MG63 (cell line): Measurements from ENCODE around the gene PIGC. TPM values are rescaled to one million over a fixed set of nuclear protein-coding genes. Genes with fewer than 3 reads are reported as not detected.

ENCODE experiments used
- DNase-seq: peaks from one replicate; pipeline ENCODE4 v3.0.0-alpha.2; 2020
- H3K27me3 ChIP-seq: fragments of 250-450 bp; sonication (Bioruptor Pico); 2 replicates; pipeline ENCODE4 v1.5.1; 2020; ENCODE audit warnings: mild to moderate bottlenecking, moderate library complexity
- H3K36me3 ChIP-seq: fragments of 250-450 bp; sonication (Bioruptor Pico); 2 replicates; pipeline ENCODE4 v1.5.1; 2020; ENCODE audit warnings: mild to moderate bottlenecking, moderate library complexity
- H3K4me3 ChIP-seq: fragments of 250-450 bp; sonication (Bioruptor Pico); 2 replicates; pipeline ENCODE4 v1.5.1; 2020; ENCODE audit warnings: mild to moderate bottlenecking, moderate library complexity
- H3K9me3 ChIP-seq: fragments of 250-450 bp; sonication (Bioruptor Pico); 2 replicates; pipeline ENCODE4 v1.5.1; 2020; ENCODE audit warnings: mild to moderate bottlenecking, moderate library complexity
- total RNA-seq: library from RNA; depleted of rRNA; stranded (reverse); fragments of >200 nt; shearing (Covaris generic); gene quantifications from 2 replicates; pipeline ENCODE4 v1.2.3, GENCODE V29; 2014; ENCODE audit warnings: low replicate concordance; rRNA removed

The PIGC gene
- total RNA-seq: 19.6 and 30.6 TPM in 2 replicates

DNA sequence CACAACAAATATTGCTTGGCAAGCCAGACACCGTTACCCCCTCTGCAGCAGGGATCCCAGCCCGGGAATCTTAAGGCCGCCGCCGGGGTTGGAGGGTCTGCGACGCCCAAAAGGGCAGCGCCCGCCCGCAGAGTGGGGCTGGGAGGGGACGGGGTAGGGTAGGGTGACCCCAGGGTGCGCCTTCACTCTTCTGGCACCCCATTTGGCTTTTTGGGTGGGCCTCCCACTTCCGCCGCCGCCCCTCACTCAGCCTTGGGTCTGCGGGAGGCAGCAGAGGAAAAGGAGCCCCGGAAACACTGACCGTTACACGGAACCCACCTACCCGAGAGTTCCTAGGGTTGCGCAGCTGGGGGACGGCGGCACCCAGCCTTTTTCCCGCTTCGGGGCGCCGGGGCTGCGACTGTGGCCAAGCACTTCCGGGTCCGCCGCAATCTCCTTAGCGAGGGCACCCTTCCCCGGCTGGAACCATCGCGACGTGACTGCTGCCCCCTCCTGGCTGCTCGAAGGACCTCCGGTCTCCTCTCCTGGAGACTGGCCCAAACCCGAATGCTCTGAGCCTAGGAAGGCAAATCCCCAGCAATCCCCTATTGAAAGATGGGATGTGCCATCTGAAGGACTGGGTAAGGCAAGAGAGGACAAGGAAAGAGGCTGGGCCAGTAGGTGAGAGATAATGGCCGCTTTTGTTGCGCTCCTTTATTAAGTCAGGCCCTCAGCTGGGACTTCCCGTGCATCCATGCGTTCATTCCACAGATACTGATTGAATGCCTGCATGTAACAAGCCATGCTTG is at the start of gene PIGC:
Gene PIGC, minus strand, starts transcription at position 404 of the 788 bp plus-strand sequence. CDS start 1,447 bp downstream, outside the sequence.
- peaks cover 11% of the 10 kb centered on the region for H3K36me3 ChIP-seq
- no peaks in the 10 kb centered on the region for H3K27me3 ChIP-seq
- peak; percentile 90 for DNase-seq
- peak within 1 kb of the TSS; percentile 90 for H3K4me3 ChIP-seq
- no peaks in the 10 kb centered on the region for H3K9me3 ChIP-seq

- Histone ChIP-seq H3K9me3 (no peaks in the 10 kb centered on the region), H3K27me3 (peaks cover 12% of the 10 kb centered on the region), H3K4me3 (no peak overlapping the region), H3K36me3 (no peaks in the 10 kb centered on the region)
- DNase-seq: no peak
Observed at GRCh38 chr1:172492421-172492820, 48.6 kb upstream of the PIGC start.

DNA sequence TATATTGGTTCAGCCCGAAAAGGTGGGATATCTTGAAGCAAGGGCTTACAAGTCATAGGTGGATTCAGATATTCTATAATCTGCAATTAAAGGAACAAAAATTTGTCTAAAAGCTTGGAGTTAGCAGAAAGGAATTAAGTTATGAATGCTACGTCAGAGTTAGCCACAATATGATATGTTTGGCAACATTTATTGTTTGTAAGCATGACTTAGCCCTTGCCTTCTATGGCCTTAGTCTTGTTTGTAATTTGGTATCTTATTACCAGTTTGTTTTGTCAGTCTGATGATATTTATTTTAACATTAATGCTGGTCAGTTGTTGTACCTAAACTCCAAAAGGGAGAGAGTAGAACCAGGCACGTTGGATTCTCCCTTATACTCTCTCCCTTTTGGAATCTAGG is 46.0 kb upstream of the PIGC start:
- no peak for DNase-seq
- H3K36me3 ChIP-seq: no peaks in the 10 kb centered on the region
- peaks cover 25% of the 10 kb centered on the region for H3K27me3 ChIP-seq
- no peaks in the 10 kb centered on the region for H3K9me3 ChIP-seq
- no peak overlapping the region for H3K4me3 ChIP-seq

- DNase-seq: no peak
- Histone ChIP-seq H3K9me3 (no peaks in the 10 kb centered on the region), H3K27me3 (peaks cover 35% of the 10 kb centered on the region), H3K4me3 (no peak overlapping the region), H3K36me3 (no peaks in the 10 kb centered on the region)
Observed at GRCh38 chr1:172488393-172488792, 44.5 kb upstream of the PIGC start.

GRCh38 chr1:172487550-172487949 is 43.7 kb upstream of the PIGC start:
- DNase-seq: no peak
- H3K4me3 ChIP-seq: no peak overlapping the region
- H3K27me3 ChIP-seq: peaks cover 35% of the 10 kb centered on the region

GRCh38 chr1:172486805-172487454 is 43.1 kb upstream of the PIGC start:
- Histone ChIP-seq H3K9me3 (no peaks in the 10 kb centered on the region), H3K4me3 (no peak overlapping the region), H3K36me3 (no peaks in the 10 kb centered on the region), H3K27me3 (peaks cover 35% of the 10 kb centered on the region)
- DNase-seq: no peak

More at GRCh38 chr1:172487550-172487949, 43.7 kb upstream of the PIGC start:
- H3K9me3 ChIP-seq: no peaks in the 10 kb centered on the region
- no peaks in the 10 kb centered on the region for H3K36me3 ChIP-seq

GRCh38 chr1:172485626-172486025 is 41.8 kb upstream of the PIGC start:
- H3K36me3 ChIP-seq: no peaks in the 10 kb centered on the region
- no peaks in the 10 kb centered on the region for H3K9me3 ChIP-seq
- DNase-seq: no peak
- H3K27me3 ChIP-seq: peaks cover 35% of the 10 kb centered on the region
- H3K4me3 ChIP-seq: no peak overlapping the region

DNA sequence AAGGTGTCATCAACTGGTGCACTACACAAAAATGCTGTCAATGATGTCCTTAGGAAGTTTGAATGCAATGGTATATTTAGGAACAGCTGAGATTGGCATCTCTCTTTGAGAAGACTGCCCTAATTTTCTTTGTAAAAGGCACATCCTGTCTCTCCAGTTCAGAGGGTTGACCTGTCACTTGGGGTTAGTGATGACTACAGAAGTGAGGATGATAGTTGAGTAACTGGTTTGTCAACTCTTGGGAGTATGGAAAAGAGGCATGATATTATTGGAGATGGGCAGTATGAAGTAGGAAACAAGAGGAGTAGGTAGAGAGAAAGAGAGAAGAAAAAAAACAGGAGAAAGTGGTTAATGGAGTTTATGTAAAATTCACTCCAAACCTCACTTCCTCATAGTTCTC is 40.4 kb upstream of the PIGC start:
- Histone ChIP-seq H3K36me3 (no peaks in the 10 kb centered on the region), H3K27me3 (peaks cover 35% of the 10 kb centered on the region), H3K4me3 (no peak overlapping the region), H3K9me3 (no peaks in the 10 kb centered on the region)
- DNase-seq: no peak

- Histone ChIP-seq H3K27me3 (peaks cover 33% of the 10 kb centered on the region), H3K36me3 (no peaks in the 10 kb centered on the region), H3K4me3 (no peak overlapping the region), H3K9me3 (no peaks in the 10 kb centered on the region)
- no peak for DNase-seq
Observed at GRCh38 chr1:172483448-172483847, 39.6 kb upstream of the PIGC start.

GRCh38 chr1:172482044-172482443 is 38.2 kb upstream of the PIGC start:
- H3K4me3 ChIP-seq: no peak overlapping the region
- H3K9me3 ChIP-seq: no peaks in the 10 kb centered on the region
- H3K27me3 ChIP-seq: peaks cover 19% of the 10 kb centered on the region
- DNase-seq: no peak
- no peaks in the 10 kb centered on the region for H3K36me3 ChIP-seq

DNA sequence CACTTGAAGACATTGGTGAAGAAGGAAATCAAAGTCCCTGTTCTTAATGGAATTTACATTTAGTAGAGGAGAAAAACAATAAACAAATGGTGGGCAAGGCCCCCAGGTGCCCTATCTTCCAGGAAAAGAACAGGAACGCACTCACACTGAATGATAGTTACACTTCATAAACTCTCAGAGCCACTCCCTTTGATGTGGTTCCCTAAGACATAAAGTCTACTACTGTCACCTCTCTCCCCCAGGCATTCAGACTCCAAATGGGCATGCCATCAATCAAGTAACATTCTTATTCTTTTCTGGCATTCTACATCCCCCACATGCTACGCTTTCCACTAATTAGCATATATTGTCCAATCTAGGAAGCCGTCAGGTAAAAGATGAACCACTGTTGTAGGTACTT is 36.6 kb upstream of the PIGC start:
- Histone ChIP-seq H3K27me3 (peaks cover 11% of the 10 kb centered on the region), H3K36me3 (no peaks in the 10 kb centered on the region), H3K9me3 (no peaks in the 10 kb centered on the region), H3K4me3 (no peak overlapping the region)
- DNase-seq: no peak

DNA sequence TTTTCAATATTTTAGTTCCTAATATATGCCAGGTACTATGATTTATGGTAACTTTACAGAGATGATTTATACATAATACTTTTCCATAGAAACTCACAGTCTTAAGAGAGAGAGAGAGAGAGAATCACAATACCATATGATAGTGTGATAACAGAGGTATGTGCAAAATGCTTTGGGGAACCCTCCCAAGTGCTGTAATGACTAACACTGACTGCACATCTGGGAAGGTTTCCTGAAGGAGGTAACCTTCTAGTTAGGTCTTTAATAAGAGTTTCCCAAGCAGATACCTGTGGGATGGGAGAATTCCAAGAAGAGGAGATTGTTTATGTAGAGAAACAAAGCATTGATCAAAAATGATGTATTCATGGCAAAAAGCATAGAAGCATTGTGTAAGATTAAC is 34.6 kb upstream of the PIGC start:
- no peak for DNase-seq
- H3K27me3 ChIP-seq: peaks cover 3% of the 10 kb centered on the region; the same call in 1 of the 2 replicates
- H3K36me3 ChIP-seq: no peaks in the 10 kb centered on the region
- H3K9me3 ChIP-seq: no peaks in the 10 kb centered on the region
- no peak overlapping the region for H3K4me3 ChIP-seq

- no peak for DNase-seq
- no peaks in the 10 kb centered on the region for H3K9me3 ChIP-seq
- H3K36me3 ChIP-seq: no peaks in the 10 kb centered on the region
- peaks cover 3% of the 10 kb centered on the region for H3K27me3 ChIP-seq
- H3K4me3 ChIP-seq: no peak overlapping the region
Observed at GRCh38 chr1:172477741-172478140, 33.9 kb upstream of the PIGC start.

DNA sequence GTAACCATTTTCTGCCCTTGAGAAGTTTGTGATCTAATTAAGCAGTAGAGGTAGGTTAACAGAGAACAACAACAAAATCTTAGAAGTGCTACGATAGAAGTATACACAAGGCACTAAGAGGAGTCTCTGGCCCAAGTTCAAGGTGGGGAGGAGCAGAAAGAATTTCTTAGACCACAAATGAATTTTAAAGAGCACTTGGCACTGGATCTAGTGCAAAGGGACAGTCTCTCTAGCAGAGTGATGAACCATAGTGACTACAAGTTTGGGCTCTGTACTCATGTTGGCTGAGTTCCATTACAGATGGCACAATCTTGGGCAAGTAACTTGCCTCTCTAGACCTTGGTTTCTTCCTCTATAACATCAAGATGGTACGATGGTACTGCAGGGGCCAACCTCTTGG is 33.3 kb upstream of the PIGC start:
- Histone ChIP-seq H3K9me3 (no peaks in the 10 kb centered on the region), H3K4me3 (no peak overlapping the region), H3K27me3 (peaks cover 3% of the 10 kb centered on the region), H3K36me3 (no peaks in the 10 kb centered on the region)
- no peak for DNase-seq

DNA sequence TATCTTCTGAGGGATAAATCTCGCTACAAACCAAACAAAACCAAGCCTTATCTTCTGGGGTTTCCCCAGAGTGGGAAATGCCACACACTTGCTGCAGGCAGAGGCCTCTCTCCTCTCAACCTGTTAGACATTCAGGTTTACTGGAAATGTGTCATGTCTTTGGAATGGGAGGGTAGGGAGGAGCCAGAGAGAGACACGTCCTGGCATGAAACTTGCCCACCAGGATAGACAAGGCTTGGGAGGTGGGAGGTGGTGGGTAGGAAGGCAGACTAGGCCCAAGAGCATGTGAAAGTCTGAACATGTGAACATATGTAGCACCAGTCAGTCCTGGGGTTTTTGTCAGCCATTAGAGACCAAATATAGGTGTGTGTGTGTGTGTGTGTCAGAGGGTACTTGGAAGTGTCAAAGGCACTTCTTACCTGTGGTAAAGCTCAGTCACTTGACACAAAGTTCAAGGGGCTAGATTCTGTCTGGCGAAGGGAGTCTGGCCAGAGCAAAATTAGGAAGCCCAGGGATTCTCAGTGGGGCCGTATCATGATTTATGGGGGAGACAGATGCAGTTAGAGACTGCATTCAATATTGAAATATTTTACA is 32.4 kb upstream of the PIGC start:
- Histone ChIP-seq H3K36me3 (no peaks in the 10 kb centered on the region), H3K27me3 (peaks cover 3% of the 10 kb centered on the region), H3K4me3 (no peak overlapping the region), H3K9me3 (no peaks in the 10 kb centered on the region)
- DNase-seq: no peak

DNA sequence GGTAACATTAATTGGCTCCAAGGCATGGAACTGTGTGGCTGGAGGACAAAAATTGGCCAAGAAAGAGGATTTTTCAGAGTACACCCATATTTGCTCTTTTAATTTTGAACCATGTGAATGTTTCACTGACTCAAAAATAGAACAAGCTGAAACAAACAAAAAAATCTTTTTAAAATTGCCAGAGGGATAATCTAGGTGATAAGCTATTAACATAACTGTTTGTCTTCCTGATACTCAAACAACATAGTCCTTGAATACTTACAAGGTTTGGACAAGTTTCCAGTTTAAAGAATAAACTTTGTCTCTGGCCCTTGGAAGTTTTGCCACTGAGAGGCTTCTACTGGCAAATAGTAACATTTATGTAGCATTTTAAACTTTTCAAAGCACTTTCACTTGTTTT is 30.0 kb upstream of the PIGC start:
- H3K36me3 ChIP-seq: no peaks in the 10 kb centered on the region
- no peak overlapping the region for H3K4me3 ChIP-seq
- no peaks in the 10 kb centered on the region for H3K9me3 ChIP-seq
- peaks cover 3% of the 10 kb centered on the region for H3K27me3 ChIP-seq
- no peak for DNase-seq

GRCh38 chr1:172473302-172473701 is 29.4 kb upstream of the PIGC start:
- Histone ChIP-seq H3K9me3 (no peaks in the 10 kb centered on the region), H3K36me3 (no peaks in the 10 kb centered on the region), H3K27me3 (peaks cover 3% of the 10 kb centered on the region), H3K4me3 (no peak overlapping the region)
- DNase-seq: no peak
